ENCODE measurements around the gene SKA3.
A peak's percentile ranks its signal among the peaks of the same experiment; 100 is the strongest.
"Not testable (repeated sequence)": the region's sequence is repeated elsewhere in the genome, so short reads cannot be mapped to it uniquely, and the experiment has no call there.

Gene SKA3

GRCh38 chr13:21176215-21176981, at the start of gene SKA3, which contains the start of gene MRPL57:
SKA3 (minus strand) TSS chr13:21176552; CDS start chr13:21176477, 75 bp downstream.
MRPL57 (plus strand) TSS chr13:21176658; CDS start chr13:21176917, 259 bp downstream.
- DNase-seq (ENCODE audit: low spot score), result peak; percentile 98

GRCh38 chr13:21225082-21225481, 48.7 kb upstream of the SKA3 start:
- DNase-seq (ENCODE audit: low spot score), result no peak

DNA sequence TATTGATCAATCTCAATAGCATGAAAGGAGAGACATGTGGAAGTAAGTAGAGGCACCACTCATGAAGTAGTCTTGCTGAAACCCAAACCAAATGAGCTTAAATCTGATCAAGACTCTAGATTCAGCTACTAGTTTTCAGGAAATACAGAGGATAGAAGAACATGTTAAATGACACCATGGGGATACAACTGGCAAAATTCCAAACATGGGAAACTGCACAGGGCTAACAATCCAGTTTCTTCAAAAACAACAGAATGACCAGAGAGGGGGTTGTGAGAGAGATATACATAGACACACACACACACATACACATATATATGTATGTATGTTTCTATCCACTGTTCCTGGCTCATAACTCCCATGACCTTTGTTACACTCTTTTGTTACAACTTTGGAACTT, 44.9 kb upstream of the SKA3 start:
- no peak for DNase-seq (ENCODE audit: low spot score)

DNA sequence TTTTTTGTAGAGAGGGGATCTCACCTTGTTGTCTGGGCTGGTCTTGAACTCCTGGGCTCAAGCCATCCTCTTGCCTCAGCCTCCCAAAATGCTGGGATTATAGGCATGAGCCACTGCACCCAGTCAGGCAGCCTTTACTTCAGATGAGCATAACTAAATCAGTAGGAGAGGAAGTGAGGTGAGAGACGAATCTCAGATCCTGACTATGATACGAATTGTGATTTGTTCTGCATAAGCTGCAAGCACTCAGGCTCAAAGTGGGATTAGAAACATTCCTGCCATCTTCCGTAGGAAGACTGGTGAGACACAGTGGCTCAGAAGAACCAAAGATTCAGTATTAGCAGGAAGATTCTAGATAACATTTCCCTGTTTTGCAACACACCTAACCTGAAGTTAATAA, 43.4 kb upstream of the SKA3 start:
- not testable (repeated sequence) for DNase-seq (ENCODE audit: low spot score)

GRCh38 chr13:21219036-21219381, 42.7 kb upstream of the SKA3 start:
- no peak for DNase-seq (ENCODE audit: low spot score)

GRCh38 chr13:21218351-21219035, 42.1 kb upstream of the SKA3 start:
- no peak for DNase-seq (ENCODE audit: low spot score)

DNA sequence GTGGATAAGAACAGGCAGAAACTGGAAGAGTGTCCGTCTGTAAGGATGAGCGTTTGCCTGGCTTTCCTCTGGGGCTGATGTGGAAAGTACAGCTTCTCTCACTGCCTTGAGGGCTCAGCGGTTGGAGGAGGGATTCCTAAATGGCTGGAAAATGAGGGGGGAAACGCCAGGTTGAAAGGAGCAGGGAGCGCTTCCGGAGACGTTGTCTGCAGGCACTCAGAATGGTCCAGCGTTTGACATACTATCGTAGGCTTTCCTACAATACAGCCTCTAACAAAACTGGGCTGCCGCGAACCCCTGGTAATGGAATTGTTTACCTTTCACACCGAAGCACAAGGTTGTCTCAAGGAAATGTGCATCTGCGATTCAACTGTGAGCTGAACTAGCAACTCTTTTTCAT, 40.0 kb upstream of the SKA3 start:
- no peak for DNase-seq (ENCODE audit: low spot score)

DNA sequence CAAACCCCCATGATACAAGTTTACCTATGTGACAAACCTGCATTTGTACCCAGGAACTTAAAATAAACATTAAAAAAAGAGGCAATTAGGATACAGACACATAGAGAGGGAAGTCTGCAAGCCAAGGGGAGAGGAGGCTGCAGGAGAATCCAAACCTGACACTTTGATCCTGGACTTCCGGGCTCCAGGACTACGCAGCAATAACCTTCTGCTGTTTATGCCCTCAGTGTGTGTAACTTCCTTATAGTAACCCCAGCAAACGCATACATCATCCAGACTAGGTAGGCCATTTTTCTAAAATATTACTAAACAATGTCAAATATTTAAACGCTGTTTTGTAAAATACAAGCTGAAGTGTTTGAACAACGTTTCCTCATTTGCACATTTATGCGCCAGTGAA, 39.1 kb upstream of the SKA3 start:
- DNase-seq (ENCODE audit: low spot score), result not testable (repeated sequence)

DNA sequence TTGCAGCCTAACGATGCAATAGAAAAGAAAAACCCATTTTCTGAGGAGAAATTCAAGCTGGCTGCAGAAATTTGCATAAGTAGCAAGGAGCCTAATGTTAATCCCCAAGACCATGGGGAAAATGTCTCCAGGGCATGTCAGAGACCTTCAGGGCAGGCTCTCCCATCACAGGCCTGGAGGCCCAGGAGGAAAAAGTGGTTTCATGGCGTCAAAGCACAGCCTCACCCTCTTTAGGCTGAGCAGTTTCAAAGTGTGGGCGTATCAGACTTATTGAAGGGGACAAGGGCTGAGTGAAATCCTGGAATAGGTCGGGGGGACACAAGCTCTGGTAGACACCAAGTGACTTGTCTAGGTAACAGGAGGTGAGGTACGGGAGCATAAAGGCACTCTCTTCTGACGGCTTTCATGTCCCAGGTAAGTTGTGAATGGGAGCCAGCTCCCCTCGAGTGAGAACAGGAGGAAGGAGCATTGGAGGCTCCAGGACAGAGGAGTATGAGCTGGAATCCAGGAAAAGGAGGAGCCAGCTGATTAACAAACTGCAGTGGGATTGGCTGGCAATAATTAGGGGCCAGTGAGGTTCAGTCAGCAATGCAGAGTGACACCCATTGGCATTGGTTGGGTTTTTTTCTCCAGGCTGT, 35.9 kb upstream of the SKA3 start:
- DNase-seq (ENCODE audit: low spot score), result no peak

GRCh38 chr13:21208652-21209154, 32.4 kb upstream of the SKA3 start:
- no peak for DNase-seq (ENCODE audit: low spot score)

DNA sequence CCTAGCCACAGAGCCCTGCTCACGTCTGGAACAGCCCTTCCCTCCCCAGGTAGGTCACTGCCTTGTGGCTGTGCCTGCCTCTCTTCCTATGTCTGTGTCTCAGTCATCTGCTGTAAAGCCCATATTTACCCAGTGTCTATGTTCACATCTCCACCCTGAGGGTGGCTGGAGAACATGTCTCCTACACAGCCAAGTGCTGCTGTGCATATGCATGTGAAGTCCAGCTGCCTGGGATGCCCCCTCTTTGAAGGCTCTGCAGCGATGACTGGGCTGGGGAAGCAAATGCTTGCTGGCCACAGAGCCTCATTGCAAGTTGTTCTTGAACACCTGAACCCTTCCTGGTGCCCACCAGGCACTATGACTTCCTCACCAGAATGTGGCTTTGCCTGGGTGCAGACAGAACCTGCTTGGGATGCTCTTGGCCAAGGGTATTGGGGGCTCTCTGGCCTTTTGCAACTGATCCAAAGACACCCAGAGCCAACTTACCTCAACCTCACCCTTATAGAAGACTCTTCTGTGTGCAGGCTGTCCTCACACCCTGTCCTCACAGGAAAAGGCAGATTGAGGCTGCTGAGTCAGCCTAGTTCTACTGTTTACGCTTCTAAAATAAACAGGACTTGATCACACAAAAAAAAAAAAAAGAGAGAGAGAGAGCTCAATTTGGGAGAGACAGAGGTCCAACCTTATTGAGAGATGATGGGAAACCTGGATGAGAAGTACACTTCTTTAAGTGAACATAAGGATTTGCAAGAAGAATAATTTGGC, 26.6 kb upstream of the SKA3 start:
- no peak for DNase-seq (ENCODE audit: low spot score)

DNA sequence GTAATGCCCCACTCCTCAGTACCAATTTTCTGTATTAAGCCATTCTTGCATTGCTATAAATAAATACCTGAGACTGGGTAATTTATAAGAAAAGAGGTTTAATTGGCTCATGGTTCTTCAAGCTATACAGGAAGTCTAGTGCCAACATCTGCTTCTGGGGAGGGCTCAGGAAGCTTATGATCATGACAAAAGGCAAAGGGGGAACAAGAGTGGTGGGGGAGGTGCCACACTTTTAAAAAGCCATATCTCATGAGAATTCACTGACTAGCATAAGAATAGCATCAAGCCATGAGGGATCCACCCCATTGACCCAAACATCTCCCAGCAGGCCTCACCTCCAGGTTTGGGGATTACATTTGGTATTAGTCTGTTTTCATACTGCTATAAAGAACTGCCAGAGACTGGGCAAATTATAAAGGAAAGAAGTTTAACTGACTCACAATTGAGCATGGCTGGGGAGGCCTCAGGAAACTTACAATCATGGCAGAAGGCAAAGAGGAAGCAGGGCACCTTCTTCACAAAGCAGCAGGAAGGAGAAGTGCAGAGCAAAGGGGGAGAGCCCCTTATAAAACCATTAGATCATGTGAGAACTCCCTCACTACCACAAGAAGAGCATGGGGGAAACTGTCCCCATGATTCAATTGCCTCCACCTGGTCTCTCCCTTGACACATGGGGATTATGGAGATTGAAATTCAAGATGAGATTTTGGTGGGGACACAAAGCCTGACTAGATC, 25.3 kb upstream of the SKA3 start:
- not testable (repeated sequence) for DNase-seq (ENCODE audit: low spot score)

DNA sequence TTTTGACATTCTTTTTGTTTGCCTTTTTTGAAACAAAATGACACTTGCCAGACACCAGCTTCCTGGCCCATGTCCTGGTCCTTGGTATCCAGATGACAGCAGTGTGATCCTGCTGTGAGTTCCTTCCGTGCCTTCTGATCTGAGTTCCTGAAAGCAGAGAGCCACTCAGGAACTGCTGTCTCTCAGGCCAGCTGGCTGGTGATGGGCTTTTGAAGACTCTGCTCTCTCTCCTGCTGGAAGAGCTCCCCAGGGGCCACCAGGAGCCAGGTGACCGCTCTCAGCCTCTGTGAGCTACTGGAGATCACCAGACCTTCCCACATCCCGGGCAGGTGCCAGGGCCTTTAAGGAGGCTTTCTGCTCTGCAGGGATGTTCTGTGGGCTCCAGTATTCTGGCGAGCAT, 22.0 kb upstream of the SKA3 start:
- DNase-seq (ENCODE audit: low spot score), result not testable (repeated sequence)

DNA sequence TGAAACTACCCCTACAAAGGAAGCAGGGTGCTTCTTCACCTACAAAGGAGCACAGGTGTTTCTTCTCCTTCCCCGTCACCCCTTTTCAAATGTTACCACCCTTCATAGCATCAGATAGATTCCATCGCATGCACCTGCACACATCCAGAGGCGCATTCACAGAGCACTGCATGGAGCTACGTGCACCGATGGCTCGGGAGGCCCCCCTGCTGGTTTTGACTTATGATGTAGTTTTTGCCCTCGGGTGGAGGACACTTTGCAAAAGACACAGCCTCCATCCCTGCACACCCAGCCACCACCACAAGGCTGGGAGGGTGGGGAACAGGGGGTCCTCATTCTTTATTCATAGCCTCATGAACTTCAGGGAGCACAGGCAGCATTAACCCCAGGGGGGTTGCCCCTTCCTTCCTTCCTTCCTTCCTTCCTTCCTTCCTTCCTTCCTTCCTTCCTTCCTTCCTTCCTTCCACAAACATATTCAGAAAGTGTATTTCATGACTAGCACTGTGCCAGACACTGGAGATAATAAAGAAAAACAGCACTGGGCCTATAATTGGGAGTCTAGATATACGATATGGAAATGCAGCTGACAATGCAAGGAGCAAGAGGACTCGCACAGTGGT, 21.4 kb upstream of the SKA3 start:
- not testable (repeated sequence) for DNase-seq (ENCODE audit: low spot score)

- DNase-seq (ENCODE audit: low spot score), result not testable (repeated sequence)
These were observed 18.4 kb upstream of the SKA3 start for GRCh38 chr13:21194756-21195155.

DNA sequence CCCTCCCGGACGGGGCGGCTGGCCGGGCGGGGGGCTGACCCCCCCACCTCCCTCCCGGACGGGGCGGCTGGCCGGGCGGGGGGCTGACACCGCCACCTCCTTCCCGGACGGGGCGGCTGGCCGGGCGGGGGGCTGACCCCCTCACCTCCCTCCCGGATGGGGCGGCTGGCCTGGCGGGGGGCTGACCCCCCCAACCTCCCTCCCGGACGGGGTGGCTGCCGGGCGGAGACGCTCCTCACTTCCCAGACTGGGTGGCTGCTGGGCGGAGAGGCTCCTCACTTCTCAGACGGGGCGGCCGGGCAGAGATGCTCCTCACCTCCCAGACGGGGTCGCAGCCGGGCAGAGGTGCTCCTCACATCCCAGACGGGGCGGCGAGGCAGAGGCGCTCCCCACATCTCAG, 10.1 kb upstream of the SKA3 start:
- DNase-seq (ENCODE audit: low spot score), result not testable (repeated sequence)

- DNase-seq (ENCODE audit: low spot score), result no peak
These were observed 5.3 kb upstream of the SKA3 start for GRCh38 chr13:21181671-21182070.

DNA sequence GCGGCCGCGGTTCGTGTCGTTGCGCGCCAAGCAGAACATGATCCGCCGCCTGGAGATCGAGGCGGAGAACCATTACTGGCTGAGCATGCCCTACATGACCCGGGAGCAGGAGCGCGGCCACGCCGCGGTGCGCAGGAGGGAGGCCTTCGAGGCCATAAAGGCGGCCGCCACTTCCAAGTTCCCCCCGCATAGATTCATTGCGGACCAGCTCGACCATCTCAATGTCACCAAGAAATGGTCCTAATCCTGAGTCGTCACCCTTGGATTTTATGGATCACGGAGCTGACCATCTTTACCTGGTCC, 581 bp upstream of the SKA3 start:
- no peak for DNase-seq (ENCODE audit: low spot score)

DNA sequence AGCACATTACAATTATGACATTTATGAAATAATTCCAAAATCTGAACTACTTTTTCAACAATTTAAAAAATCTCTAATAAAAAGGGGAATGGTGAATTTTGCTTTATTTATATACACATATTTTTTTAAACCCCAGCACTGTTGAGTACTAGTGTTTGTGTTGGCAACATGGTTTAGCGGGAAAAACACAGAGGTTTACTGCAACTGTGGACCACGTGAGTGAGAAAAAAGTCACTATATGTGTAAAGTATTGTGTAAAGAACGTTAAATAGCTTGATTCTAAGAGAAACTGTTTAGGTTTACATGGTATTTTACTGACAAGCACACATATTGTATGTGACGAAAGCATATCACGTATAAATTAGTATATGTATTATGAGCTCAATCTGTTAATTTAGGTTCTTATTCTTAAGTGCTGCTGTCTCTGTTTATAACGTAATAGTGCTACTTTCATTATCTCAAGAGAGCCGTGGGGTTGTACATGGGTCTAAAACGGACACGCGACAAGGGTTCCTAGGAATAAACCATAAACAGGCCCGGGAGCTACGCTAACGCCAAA, 617 bp downstream of the SKA3 start:
- DNase-seq (ENCODE audit: low spot score), result no peak

DNA sequence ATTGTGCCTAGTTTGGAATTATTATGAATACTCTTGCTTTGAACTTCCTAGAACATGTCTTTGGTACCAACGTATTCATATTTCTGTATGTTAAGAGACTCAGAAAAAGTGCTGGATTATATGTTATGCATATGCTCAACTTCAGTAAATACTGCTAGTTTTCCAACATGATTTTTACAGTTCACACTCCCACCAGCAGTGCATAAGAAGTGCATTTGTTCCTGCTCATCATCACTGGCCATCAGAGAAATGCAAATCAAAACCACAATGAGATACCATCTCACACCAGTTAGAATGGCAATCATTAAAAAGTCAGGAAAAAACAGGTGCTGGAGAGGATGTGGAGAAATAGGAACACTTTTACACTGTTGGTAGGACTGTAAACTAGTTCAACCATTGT, 2.6 kb downstream of the SKA3 start:
- DNase-seq (ENCODE audit: low spot score), result not testable (repeated sequence)

DNA sequence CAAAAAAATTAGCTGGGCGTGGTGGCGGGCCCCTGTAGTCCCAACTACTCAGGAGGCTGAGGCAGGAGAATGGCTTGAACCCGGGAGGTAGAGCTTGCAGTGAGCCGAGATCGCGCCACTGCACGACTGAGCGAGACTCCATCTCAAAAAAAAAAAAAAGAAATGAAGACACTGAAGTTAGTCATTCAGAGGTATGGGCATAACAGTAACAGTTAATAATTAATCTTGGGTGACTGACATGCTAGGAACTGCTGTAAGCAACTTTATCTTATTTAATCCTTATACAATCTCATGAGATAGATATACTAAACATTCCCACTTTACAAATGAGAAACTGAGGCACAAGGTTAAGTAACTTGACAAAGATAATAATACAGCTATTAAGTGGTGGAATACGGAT, 4.9 kb downstream of the SKA3 start:
- no peak for DNase-seq (ENCODE audit: low spot score)
